ENCODE data around the gene PHACTR2. TPM values are rescaled to one million over a fixed set of nuclear protein-coding genes. Genes with fewer than 3 reads are reported as not detected.
"Not testable (repeated sequence)": the region's sequence is repeated elsewhere in the genome, so short reads cannot be mapped to it uniquely, and the experiment has no call there.

PHACTR2 gene
- total and polyA plus RNA-seq, 9 donors, result 19.5 to 66.5 (median 34.4) TPM

GRCh38 chr6:143647732-143648131, 30.0 kb upstream of the PHACTR2 start:
- H3K4me1 ChIP-seq (ENCODE audit: control insufficient read depth, insufficient read depth, low read length), result peaks cover 3% of the 10 kb centered on the region
- no peak overlapping the region for H3K27ac ChIP-seq (ENCODE audit: low read length)
- no peak overlapping the region for H3K4me3 ChIP-seq (ENCODE audit: low read length)
- no peaks in the 10 kb centered on the region for H3K36me3 ChIP-seq (ENCODE audit: control insufficient read depth, insufficient read depth, low read length)
- no peak for DNase-seq
- 77% methylated on average over 6 of the region's 6 CpGs for WGBS (ENCODE audit: insufficient coverage)
- no peaks in the 10 kb centered on the region for H3K27me3 ChIP-seq (ENCODE audit: control insufficient read depth, insufficient read depth, low read length)
- H3K9me3 ChIP-seq (replicated peaks; ENCODE audit: control insufficient read depth, low read depth, low read length), result no peaks in the 10 kb centered on the region

GRCh38 chr6:143649319-143649718, 28.4 kb upstream of the PHACTR2 start:
- H3K27ac ChIP-seq (ENCODE audit: low read length); H3K9me3 ChIP-seq (replicated peaks; ENCODE audit: control insufficient read depth, low read depth, low read length): not testable (repeated sequence)
- no CpG with 5 or more reads among the region's 1 CpG for WGBS (ENCODE audit: insufficient coverage)

GRCh38 chr6:143651328-143651727, 26.4 kb upstream of the PHACTR2 start:
- not testable (repeated sequence) for DNase-seq; H3K27me3 ChIP-seq (ENCODE audit: control insufficient read depth, insufficient read depth, low read length); H3K9me3 ChIP-seq (replicated peaks; ENCODE audit: control insufficient read depth, low read depth, low read length); H3K4me1 ChIP-seq (ENCODE audit: control insufficient read depth, insufficient read depth, low read length); H3K27ac ChIP-seq (ENCODE audit: low read length); H3K36me3 ChIP-seq (ENCODE audit: control insufficient read depth, insufficient read depth, low read length); H3K4me3 ChIP-seq (ENCODE audit: low read length)
- no CpG with 5 or more reads among the region's 4 CpGs for WGBS (ENCODE audit: insufficient coverage)

More at GRCh38 chr6:143649319-143649718, 28.4 kb upstream of the PHACTR2 start:
- H3K4me1 ChIP-seq (ENCODE audit: control insufficient read depth, insufficient read depth, low read length); H3K4me3 ChIP-seq (ENCODE audit: low read length); DNase-seq; H3K27me3 ChIP-seq (ENCODE audit: control insufficient read depth, insufficient read depth, low read length); H3K36me3 ChIP-seq (ENCODE audit: control insufficient read depth, insufficient read depth, low read length): not testable (repeated sequence)

- Histone ChIP-seq H3K4me1 (ENCODE audit: control insufficient read depth, insufficient read depth, low read length) (peaks cover 6% of the 10 kb centered on the region), H3K27me3 (ENCODE audit: control insufficient read depth, insufficient read depth, low read length) (no peaks in the 10 kb centered on the region), H3K36me3 (ENCODE audit: control insufficient read depth, insufficient read depth, low read length) (no peaks in the 10 kb centered on the region), H3K4me3 (ENCODE audit: low read length) (no peak overlapping the region), H3K9me3 (replicated peaks; ENCODE audit: control insufficient read depth, low read depth, low read length) (peaks cover 5% of the 10 kb centered on the region), H3K27ac (ENCODE audit: low read length) (peak overlapping the region; percentile 82)
- WGBS (ENCODE audit: insufficient coverage), result 11% methylated on average over 6 of the region's 6 CpGs
- DNase-seq, result peak; percentile 92
These were observed 24.9 kb upstream of the PHACTR2 start for GRCh38 chr6:143652841-143653331.

GRCh38 chr6:143655541-143655940, 22.2 kb upstream of the PHACTR2 start:
- H3K9me3 ChIP-seq (replicated peaks; ENCODE audit: control insufficient read depth, low read depth, low read length), result peaks cover 5% of the 10 kb centered on the region
- WGBS (ENCODE audit: insufficient coverage), result 70% methylated on average over 2 of the region's 5 CpGs
- H3K27ac ChIP-seq (ENCODE audit: low read length), result no peak overlapping the region
- peaks cover 6% of the 10 kb centered on the region for H3K4me1 ChIP-seq (ENCODE audit: control insufficient read depth, insufficient read depth, low read length)
- no peaks in the 10 kb centered on the region for H3K27me3 ChIP-seq (ENCODE audit: control insufficient read depth, insufficient read depth, low read length)
- no peaks in the 10 kb centered on the region for H3K36me3 ChIP-seq (ENCODE audit: control insufficient read depth, insufficient read depth, low read length)
- no peak for DNase-seq
- no peak overlapping the region for H3K4me3 ChIP-seq (ENCODE audit: low read length)

GRCh38 chr6:143656026-143656425, 21.7 kb upstream of the PHACTR2 start:
- H3K27ac ChIP-seq (ENCODE audit: low read length), result no peak overlapping the region
- no peaks in the 10 kb centered on the region for H3K36me3 ChIP-seq (ENCODE audit: control insufficient read depth, insufficient read depth, low read length)
- no CpG with 5 or more reads among the region's 4 CpGs for WGBS (ENCODE audit: insufficient coverage)
- peaks cover 5% of the 10 kb centered on the region for H3K9me3 ChIP-seq (replicated peaks; ENCODE audit: control insufficient read depth, low read depth, low read length)
- peaks cover 6% of the 10 kb centered on the region for H3K4me1 ChIP-seq (ENCODE audit: control insufficient read depth, insufficient read depth, low read length)
- no peak overlapping the region for H3K4me3 ChIP-seq (ENCODE audit: low read length)
- H3K27me3 ChIP-seq (ENCODE audit: control insufficient read depth, insufficient read depth, low read length), result no peaks in the 10 kb centered on the region
- DNase-seq, result no peak

- no peaks in the 10 kb centered on the region for H3K27me3 ChIP-seq (ENCODE audit: control insufficient read depth, insufficient read depth, low read length)
- DNase-seq, result no peak
- peaks cover 2% of the 10 kb centered on the region for H3K4me1 ChIP-seq (ENCODE audit: control insufficient read depth, insufficient read depth, low read length)
- no peak overlapping the region for H3K4me3 ChIP-seq (ENCODE audit: low read length)
- WGBS (ENCODE audit: insufficient coverage), result no CpG with 5 or more reads among the region's 2 CpGs
- no peaks in the 10 kb centered on the region for H3K36me3 ChIP-seq (ENCODE audit: control insufficient read depth, insufficient read depth, low read length)
- no peak overlapping the region for H3K27ac ChIP-seq (ENCODE audit: low read length)
- peaks cover 5% of the 10 kb centered on the region for H3K9me3 ChIP-seq (replicated peaks; ENCODE audit: control insufficient read depth, low read depth, low read length)
These were observed 20.0 kb upstream of the PHACTR2 start for GRCh38 chr6:143657809-143658208.

GRCh38 chr6:143660170-143660569, 17.6 kb upstream of the PHACTR2 start:
- H3K9me3 ChIP-seq (replicated peaks; ENCODE audit: control insufficient read depth, low read depth, low read length); H3K36me3 ChIP-seq (ENCODE audit: control insufficient read depth, insufficient read depth, low read length); H3K27me3 ChIP-seq (ENCODE audit: control insufficient read depth, insufficient read depth, low read length); H3K4me1 ChIP-seq (ENCODE audit: control insufficient read depth, insufficient read depth, low read length); H3K4me3 ChIP-seq (ENCODE audit: low read length); DNase-seq; H3K27ac ChIP-seq (ENCODE audit: low read length): not testable (repeated sequence)
- whole genome bisulfite sequencing (ENCODE audit: insufficient coverage), result no CpG with 5 or more reads among the region's 3 CpGs

GRCh38 chr6:143664171-143664570, 13.6 kb upstream of the PHACTR2 start:
- no peaks in the 10 kb centered on the region for H3K27me3 ChIP-seq (ENCODE audit: control insufficient read depth, insufficient read depth, low read length)
- H3K27ac ChIP-seq (ENCODE audit: low read length), result no peak overlapping the region
- H3K4me1 ChIP-seq (ENCODE audit: control insufficient read depth, insufficient read depth, low read length), result no peaks in the 10 kb centered on the region
- no peak for DNase-seq
- H3K36me3 ChIP-seq (ENCODE audit: control insufficient read depth, insufficient read depth, low read length), result no peaks in the 10 kb centered on the region
- H3K4me3 ChIP-seq (ENCODE audit: low read length), result no peak overlapping the region
- peaks cover 8% of the 10 kb centered on the region for H3K9me3 ChIP-seq (replicated peaks; ENCODE audit: control insufficient read depth, low read depth, low read length)

GRCh38 chr6:143666007-143666406, 11.8 kb upstream of the PHACTR2 start:
- H3K9me3 ChIP-seq (replicated peaks; ENCODE audit: control insufficient read depth, low read depth, low read length); H3K4me1 ChIP-seq (ENCODE audit: control insufficient read depth, insufficient read depth, low read length); H3K4me3 ChIP-seq (ENCODE audit: low read length); H3K27ac ChIP-seq (ENCODE audit: low read length); H3K36me3 ChIP-seq (ENCODE audit: control insufficient read depth, insufficient read depth, low read length); H3K27me3 ChIP-seq (ENCODE audit: control insufficient read depth, insufficient read depth, low read length); DNase-seq: not testable (repeated sequence)
- WGBS (ENCODE audit: insufficient coverage), result no CpG with 5 or more reads among the region's 1 CpG

GRCh38 chr6:143669483-143669882, 8.3 kb upstream of the PHACTR2 start:
- not testable (repeated sequence) for DNase-seq; H3K27me3 ChIP-seq (ENCODE audit: control insufficient read depth, insufficient read depth, low read length); H3K27ac ChIP-seq (ENCODE audit: low read length); H3K4me3 ChIP-seq (ENCODE audit: low read length); H3K36me3 ChIP-seq (ENCODE audit: control insufficient read depth, insufficient read depth, low read length); H3K4me1 ChIP-seq (ENCODE audit: control insufficient read depth, insufficient read depth, low read length); H3K9me3 ChIP-seq (replicated peaks; ENCODE audit: control insufficient read depth, low read depth, low read length)
- no CpG with 5 or more reads among the region's 1 CpG for WGBS (ENCODE audit: insufficient coverage)
